ENCODE measurements around the gene FGF2. TPM values are rescaled to one million over a fixed set of nuclear protein-coding genes. Genes with fewer than 3 reads are reported as not detected.

Gene FGF2
- total and polyA plus RNA-seq, 3 experiments from 2014 or later = 1.5 to 1.7 TPM; not detected in 1

DNA sequence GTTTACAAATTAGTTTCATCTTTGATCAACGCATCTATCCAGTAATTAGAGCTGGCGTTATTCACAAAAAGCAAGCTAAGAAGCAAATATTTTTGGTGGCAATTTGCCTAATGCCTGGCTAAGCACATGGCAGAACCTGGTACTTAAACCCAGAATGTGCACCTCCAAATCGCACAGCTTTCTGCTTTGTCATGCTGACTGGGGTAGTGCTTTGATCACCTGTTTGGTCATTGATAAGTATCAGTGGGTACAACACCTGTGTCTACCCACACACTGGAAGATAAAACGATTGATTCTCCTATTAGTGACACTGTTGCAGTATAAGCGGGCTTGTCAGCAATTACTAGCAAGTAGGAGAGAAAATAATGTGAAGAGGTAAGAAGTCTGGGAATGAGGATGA lies 93.8 kb downstream of the FGF2 start:
- Histone ChIP-seq H3K27me3 (ENCODE audit: insufficient read depth, low read length, poor library complexity, severe bottlenecking) (no peaks in the 10 kb centered on the region), H3K9me3 (ENCODE audit: low read length) (no peaks in the 10 kb centered on the region), H3K4me3 (ENCODE audit: low read length) (no peak overlapping the region), H3K4me1 (ENCODE audit: insufficient read depth, low read length) (peaks cover 17% of the 10 kb centered on the region), H3K36me3 (ENCODE audit: insufficient read depth, low read length) (no peaks in the 10 kb centered on the region), H3K27ac (ENCODE audit: low read depth, low read length) (no peak overlapping the region)
- no peak for DNase-seq
- Mint-ChIP-seq H3K36me3 (peaks cover 0 to 13% (median 0%) of the 10 kb centered on the region in 3 donors), H3K4me1 (peaks cover 0 to 11% (median 6%) of the 10 kb centered on the region in 3 donors), H3K27ac (no peak overlapping the region), H3K27me3 (no peaks in the 10 kb centered on the region), H3K9me3 (no peaks in the 10 kb centered on the region), H3K4me3 (peak overlapping the region in 5 of 7 donors; percentile 15 to 99 (median 58))
- ChIA-PET CTCF (interaction anchor here (1.3 kb wide), 1 partner anchor 10 kb away, joined by 3 read pairs; no protein-coding TSS in a partner anchor), POLR2A (no interaction called here)

DNA sequence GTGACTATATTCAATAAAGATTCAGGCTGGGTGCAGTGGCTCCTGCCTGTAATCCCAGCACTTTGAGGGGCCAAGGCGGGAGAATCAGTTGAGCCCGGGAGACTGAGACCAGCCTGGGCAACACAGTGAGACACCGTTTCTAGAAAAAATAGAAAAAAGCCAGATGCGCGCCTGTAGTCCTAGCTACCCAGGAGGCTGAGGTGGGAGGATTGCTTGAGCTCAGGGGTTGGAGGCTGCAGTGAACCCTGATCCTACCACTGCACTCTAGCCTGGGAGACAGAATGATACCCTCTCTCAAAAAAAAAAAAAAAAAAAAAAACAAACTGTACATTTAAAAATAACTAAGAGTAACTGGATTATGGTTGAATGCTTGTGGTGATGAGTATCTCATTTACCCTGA lies 94.7 kb downstream of the FGF2 start:
- Mint-ChIP-seq H3K27me3 (no peaks in the 10 kb centered on the region), H3K4me3 (peak overlapping the region; percentile 38 to 99 (median 99)), H3K36me3 (peaks cover 0 to 13% (median 0%) of the 10 kb centered on the region in 3 donors), H3K27ac (no peak overlapping the region), H3K4me1 (peaks cover 0 to 11% (median 6%) of the 10 kb centered on the region in 3 donors), H3K9me3 (no peaks in the 10 kb centered on the region)
- DNase-seq = no peak
- Histone ChIP-seq H3K4me3 (ENCODE audit: low read length) (no peak overlapping the region), H3K4me1 (ENCODE audit: insufficient read depth, low read length) (peaks cover 17% of the 10 kb centered on the region), H3K36me3 (ENCODE audit: insufficient read depth, low read length) (no peaks in the 10 kb centered on the region), H3K27ac (ENCODE audit: low read depth, low read length) (peak overlapping the region; percentile 81), H3K27me3 (ENCODE audit: insufficient read depth, low read length, poor library complexity, severe bottlenecking) (no peaks in the 10 kb centered on the region), H3K9me3 (ENCODE audit: low read length) (no peaks in the 10 kb centered on the region)
- ChIA-PET CTCF (interaction anchor here (1.3 to 1.8 kb wide), 2 partner anchors 9 to 189 kb away, joined by 3 to 7 read pairs; partner anchors contain the start of gene BBS12), POLR2A (no interaction called here)

- no peaks in the 10 kb centered on the region for H3K9me3 Mint-ChIP-seq
- H3K4me1 ChIP-seq (ENCODE audit: insufficient read depth, low read length) = peaks cover 17% of the 10 kb centered on the region
- peak within 1 kb of the TSS; percentile 90 for H3K4me3 ChIP-seq (ENCODE audit: low read length)
- H3K27ac ChIP-seq (ENCODE audit: low read depth, low read length) = peak within 1 kb of the TSS; percentile 81
- H3K4me1 Mint-ChIP-seq = peaks cover 6 to 11% (median 6%) of the 10 kb centered on the region in 3 donors
- H3K36me3 ChIP-seq (ENCODE audit: insufficient read depth, low read length) = no peaks in the 10 kb centered on the region
- peak within 1 kb of the TSS in 6 of 7 donors; percentile 98 to 99 (median 99) for H3K4me3 Mint-ChIP-seq
- CTCF ChIA-PET = interaction anchor here (1.2 to 1.8 kb wide), 2 partner anchors 164 to 190 kb away, joined by 5 to 7 read pairs; partner anchors contain the start of gene BBS12
- H3K9me3 ChIP-seq (ENCODE audit: low read length) = no peaks in the 10 kb centered on the region
- DNase-seq = peak; percentile 12 to 52 (median 32)
- POLR2A ChIA-PET = no interaction called here
- no peaks in the 10 kb centered on the region for H3K27me3 ChIP-seq (ENCODE audit: insufficient read depth, low read length, poor library complexity, severe bottlenecking)
- peaks cover 0 to 13% (median 0%) of the 10 kb centered on the region in 3 donors for H3K36me3 Mint-ChIP-seq
- no peaks in the 10 kb centered on the region for H3K27me3 Mint-ChIP-seq
- peak within 1 kb of the TSS; percentile 78 to 99 (median 97) for H3K27ac Mint-ChIP-seq
These were observed 95.6 kb downstream of the FGF2 start, which contains the start of gene NUDT6 for GRCh38 chr4:122921971-122922876. Gene NUDT6, minus strand, starts transcription at chr4:122922597. Its CDS starts 25 bp downstream, at chr4:122922572.

- H3K4me1 ChIP-seq (ENCODE audit: insufficient read depth, low read length) = peaks cover 17% of the 10 kb centered on the region
- Mint-ChIP-seq H3K9me3 (no peaks in the 10 kb centered on the region), H3K36me3 (peaks cover 0 to 18% (median 0%) of the 10 kb centered on the region in 3 donors), H3K27me3 (no peaks in the 10 kb centered on the region), H3K4me3 (peak overlapping the region in 6 of 7 donors; percentile 98 to 99 (median 99)), H3K4me1 (peaks cover 6 to 11% (median 9%) of the 10 kb centered on the region in 3 donors), H3K27ac (peak overlapping the region; percentile 78 to 99 (median 97))
- DNase-seq = peak; percentile 72 to 90 (median 79)
- no peaks in the 10 kb centered on the region for H3K9me3 ChIP-seq (ENCODE audit: low read length)
- POLR2A ChIA-PET = no interaction called here
- CTCF ChIA-PET = interaction anchor here (1.2 to 1.8 kb wide), 3 partner anchors 165 to 191 kb away, joined by 4 to 7 read pairs (median 5); partner anchors contain the start of gene BBS12
- peak overlapping the region; percentile 81 for H3K27ac ChIP-seq (ENCODE audit: low read depth, low read length)
- peak overlapping the region; percentile 90 for H3K4me3 ChIP-seq (ENCODE audit: low read length)
- H3K27me3 ChIP-seq (ENCODE audit: insufficient read depth, low read length, poor library complexity, severe bottlenecking) = no peaks in the 10 kb centered on the region
- no peaks in the 10 kb centered on the region for H3K36me3 ChIP-seq (ENCODE audit: insufficient read depth, low read length)
These were observed 96.4 kb downstream of the FGF2 start for GRCh38 chr4:122922877-122923511.

- CTCF ChIA-PET = interaction anchor here (1.5 to 4.0 kb wide), 2 partner anchors 171 to 210 kb away, joined by 4 to 23 read pairs; no protein-coding TSS in a partner anchor
- H3K27ac ChIP-seq (ENCODE audit: low read depth, low read length) = no peak overlapping the region
These were observed 102.3 kb downstream of the FGF2 start for GRCh38 chr4:122928930-122929329.

GRCh38 chr4:122930862-122931261 lies 104.2 kb downstream of the FGF2 start:
- Histone ChIP-seq H3K36me3 (ENCODE audit: insufficient read depth, low read length) (peaks cover 3% of the 10 kb centered on the region), H3K9me3 (ENCODE audit: low read length) (no peaks in the 10 kb centered on the region), H3K27me3 (ENCODE audit: insufficient read depth, low read length, poor library complexity, severe bottlenecking) (no peaks in the 10 kb centered on the region), H3K4me3 (ENCODE audit: low read length) (no peak overlapping the region), H3K4me1 (ENCODE audit: insufficient read depth, low read length) (no peaks in the 10 kb centered on the region), H3K27ac (ENCODE audit: low read depth, low read length) (no peak overlapping the region)
- Mint-ChIP-seq H3K4me3 (no peak overlapping the region), H3K9me3 (no peaks in the 10 kb centered on the region), H3K27me3 (no peaks in the 10 kb centered on the region), H3K27ac (no peak overlapping the region), H3K4me1 (peaks cover 3 to 13% (median 5%) of the 10 kb centered on the region in 3 donors), H3K36me3 (peaks cover 0 to 62% (median 17%) of the 10 kb centered on the region in 3 donors)
- CTCF ChIA-PET = interaction anchor here (0.8 to 4.0 kb wide), 12 partner anchors 10 to 1030 kb away, joined by 3 to 23 read pairs (median 4); partner anchors contain the start of gene BBS12
- POLR2A ChIA-PET = no interaction called here
- DNase-seq = no peak

More at GRCh38 chr4:122928930-122929329, 102.3 kb downstream of the FGF2 start:
- H3K9me3 ChIP-seq (ENCODE audit: low read length) = no peaks in the 10 kb centered on the region
- peaks cover 13% of the 10 kb centered on the region for H3K4me1 ChIP-seq (ENCODE audit: insufficient read depth, low read length)
- Mint-ChIP-seq H3K4me3 (no peak overlapping the region), H3K27me3 (no peaks in the 10 kb centered on the region), H3K9me3 (no peaks in the 10 kb centered on the region), H3K36me3 (peaks cover 0 to 45% (median 8%) of the 10 kb centered on the region in 3 donors), H3K27ac (peak overlapping the region in 1 of 8 donors; percentile 54), H3K4me1 (peaks cover 0 to 9% (median 0%) of the 10 kb centered on the region in 3 donors)
- DNase-seq = no peak
- H3K4me3 ChIP-seq (ENCODE audit: low read length) = no peak overlapping the region
- POLR2A ChIA-PET = no interaction called here
- H3K27me3 ChIP-seq (ENCODE audit: insufficient read depth, low read length, poor library complexity, severe bottlenecking) = no peaks in the 10 kb centered on the region
- peaks cover 3% of the 10 kb centered on the region for H3K36me3 ChIP-seq (ENCODE audit: insufficient read depth, low read length)

- Mint-ChIP-seq H3K36me3 (peaks cover 0 to 70% (median 21%) of the 10 kb centered on the region in 3 donors), H3K27me3 (no peaks in the 10 kb centered on the region), H3K9me3 (no peaks in the 10 kb centered on the region), H3K4me1 (peaks cover 3 to 8% (median 5%) of the 10 kb centered on the region in 3 donors), H3K4me3 (no peak overlapping the region), H3K27ac (peak overlapping the region in 1 of 8 donors; percentile 89)
- Histone ChIP-seq H3K36me3 (ENCODE audit: insufficient read depth, low read length) (peaks cover 11% of the 10 kb centered on the region), H3K9me3 (ENCODE audit: low read length) (no peaks in the 10 kb centered on the region), H3K4me3 (ENCODE audit: low read length) (no peak overlapping the region), H3K27ac (ENCODE audit: low read depth, low read length) (no peak overlapping the region), H3K4me1 (ENCODE audit: insufficient read depth, low read length) (no peaks in the 10 kb centered on the region), H3K27me3 (ENCODE audit: insufficient read depth, low read length, poor library complexity, severe bottlenecking) (no peaks in the 10 kb centered on the region)
- ChIA-PET CTCF (interaction anchor here (1.0 to 4.0 kb wide), 3 partner anchors 175 to 1032 kb away, joined by 3 to 23 read pairs (median 4); no protein-coding TSS in a partner anchor), POLR2A (no interaction called here)
- no peak for DNase-seq
These were observed 106.1 kb downstream of the FGF2 start for GRCh38 chr4:122932763-122933162.
